ENCODE results near the gene CXCR1. TPM values are rescaled to one million over a fixed set of nuclear protein-coding genes. Genes with fewer than 3 reads are reported as not detected.

The CXCR1 gene
- total and polyA plus RNA-seq, 11 donors, result 0.08 to 1.9 (median 0.47) TPM

DNA sequence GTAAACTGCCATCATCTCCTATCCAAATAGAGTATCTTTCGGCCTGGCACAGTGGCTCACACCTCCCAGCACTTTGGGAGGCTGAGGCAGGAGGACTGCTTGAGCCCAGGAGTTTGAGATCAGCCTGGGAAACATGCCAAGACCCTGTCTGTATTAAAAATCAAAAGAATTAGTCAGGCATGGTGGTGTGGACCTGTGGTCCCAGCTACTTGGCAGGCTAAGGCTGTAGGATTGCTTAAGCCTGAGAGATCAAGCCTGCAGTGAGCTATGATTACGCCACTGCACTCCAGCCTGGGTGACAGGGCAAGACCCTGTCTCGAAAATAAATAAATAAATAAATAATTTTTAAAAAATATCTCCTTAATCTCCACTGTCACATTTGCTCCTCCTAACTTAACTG, 35.5 kb upstream of the CXCR1 start:
- WGBS, 4 donors, result 86 to 90% (median 87%) methylated on average over 3 of the region's 3 CpGs
- DNase-seq, result no peak
- no peaks in the 10 kb centered on the region for H3K36me3 ChIP-seq
- ATAC-seq, result no peak
- no peak overlapping the region for H3K4me3 ChIP-seq
- H3K27me3 ChIP-seq, result peaks cover 0 to 3% (median 0%) of the 10 kb centered on the region in 9 donors
- H3K9me3 ChIP-seq, result no peaks in the 10 kb centered on the region
- H3K27ac ChIP-seq, result no peak overlapping the region
- TF ChIP-seq, protein P1, sequence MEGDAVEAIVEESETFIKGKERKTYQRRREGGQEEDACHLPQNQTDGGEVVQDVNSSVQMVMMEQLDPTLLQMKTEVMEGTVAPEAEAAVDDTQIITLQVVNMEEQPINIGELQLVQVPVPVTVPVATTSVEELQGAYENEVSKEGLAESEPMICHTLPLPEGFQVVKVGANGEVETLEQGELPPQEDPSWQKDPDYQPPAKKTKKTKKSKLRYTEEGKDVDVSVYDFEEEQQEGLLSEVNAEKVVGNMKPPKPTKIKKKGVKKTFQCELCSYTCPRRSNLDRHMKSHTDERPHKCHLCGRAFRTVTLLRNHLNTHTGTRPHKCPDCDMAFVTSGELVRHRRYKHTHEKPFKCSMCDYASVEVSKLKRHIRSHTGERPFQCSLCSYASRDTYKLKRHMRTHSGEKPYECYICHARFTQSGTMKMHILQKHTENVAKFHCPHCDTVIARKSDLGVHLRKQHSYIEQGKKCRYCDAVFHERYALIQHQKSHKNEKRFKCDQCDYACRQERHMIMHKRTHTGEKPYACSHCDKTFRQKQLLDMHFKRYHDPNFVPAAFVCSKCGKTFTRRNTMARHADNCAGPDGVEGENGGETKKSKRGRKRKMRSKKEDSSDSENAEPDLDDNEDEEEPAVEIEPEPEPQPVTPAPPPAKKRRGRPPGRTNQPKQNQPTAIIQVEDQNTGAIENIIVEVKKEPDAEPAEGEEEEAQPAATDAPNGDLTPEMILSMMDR (IDR thresholded peaks at IDR 0.05), result no peak
- no peak for TF ChIP-seq POLR2A (IDR thresholded peaks at IDR 0.05)
- intact Hi-C loops (cut with DNase I), result no loop called here
- H3K4me1 ChIP-seq, result no peaks in the 10 kb centered on the region

DNA sequence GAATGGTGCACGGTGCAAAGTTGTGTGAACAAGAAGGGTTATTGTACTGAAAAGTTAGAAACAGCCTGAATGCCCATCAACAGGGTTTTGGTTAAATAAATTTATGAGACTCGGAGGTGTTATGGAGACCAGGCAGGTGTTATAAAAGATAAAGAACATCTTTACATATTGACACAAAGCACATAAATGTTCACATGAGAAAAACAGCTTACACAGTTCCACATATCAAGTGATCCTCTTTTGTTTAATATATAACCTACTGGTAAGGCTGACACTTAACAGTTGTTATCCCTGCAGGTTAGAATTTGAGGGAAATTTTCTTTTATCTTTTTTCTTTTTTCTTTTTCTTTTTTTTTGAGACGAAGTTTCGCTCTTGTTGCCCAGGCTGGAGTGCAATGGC, 30.2 kb upstream of the CXCR1 start:
- 79 to 90% (median 82%) methylated on average over 4 of the region's 4 CpGs for WGBS, 4 donors
- DNase-seq (no peak), ATAC-seq (no peak)
- Histone ChIP-seq H3K4me3 (no peak overlapping the region), H3K36me3 (no peaks in the 10 kb centered on the region), H3K9me3 (no peaks in the 10 kb centered on the region), H3K27me3 (peaks cover 0 to 3% (median 0%) of the 10 kb centered on the region in 9 donors), H3K27ac (no peak overlapping the region), H3K4me1 (no peaks in the 10 kb centered on the region)
- TF ChIP-seq, protein P1 (IDR thresholded peaks at IDR 0.05), result no peak
- TF ChIP-seq POLR2A (IDR thresholded peaks at IDR 0.05), result no peak
- intact Hi-C loops (cut with DNase I), result no loop called here

DNA sequence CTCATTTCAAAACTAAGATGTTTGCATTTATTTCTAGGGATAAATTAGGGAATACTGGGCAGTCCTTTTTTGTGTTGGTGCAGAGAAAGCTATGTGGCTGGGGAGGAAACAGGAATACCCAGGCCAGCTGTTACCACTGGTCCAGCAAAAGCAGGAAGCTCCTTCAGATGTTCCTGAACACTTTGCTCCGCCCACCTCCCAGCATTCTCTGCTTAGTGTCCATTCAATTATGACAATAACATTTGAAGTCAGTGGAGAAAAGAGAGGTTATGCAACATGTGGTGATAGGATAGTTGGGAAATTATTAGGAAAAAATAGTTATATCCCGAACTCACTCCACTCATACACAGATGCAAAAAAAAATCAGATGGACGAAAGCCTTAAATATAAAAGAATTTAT, 28.1 kb upstream of the CXCR1 start:
- Histone ChIP-seq H3K9me3 (no peaks in the 10 kb centered on the region), H3K4me1 (no peaks in the 10 kb centered on the region), H3K27ac (no peak overlapping the region), H3K36me3 (no peaks in the 10 kb centered on the region), H3K4me3 (no peak overlapping the region), H3K27me3 (peaks cover 0 to 3% (median 0%) of the 10 kb centered on the region in 9 donors)
- 87 to 94% (median 91%) methylated on average over 3 of the region's 3 CpGs for WGBS, 4 donors
- TF ChIP-seq POLR2A (IDR thresholded peaks at IDR 0.05), result no peak
- TF ChIP-seq, protein P1 (IDR thresholded peaks at IDR 0.05), result no peak
- DNase-seq (no peak), ATAC-seq (no peak)
- intact Hi-C loops (cut with DNase I), result no loop called here

DNA sequence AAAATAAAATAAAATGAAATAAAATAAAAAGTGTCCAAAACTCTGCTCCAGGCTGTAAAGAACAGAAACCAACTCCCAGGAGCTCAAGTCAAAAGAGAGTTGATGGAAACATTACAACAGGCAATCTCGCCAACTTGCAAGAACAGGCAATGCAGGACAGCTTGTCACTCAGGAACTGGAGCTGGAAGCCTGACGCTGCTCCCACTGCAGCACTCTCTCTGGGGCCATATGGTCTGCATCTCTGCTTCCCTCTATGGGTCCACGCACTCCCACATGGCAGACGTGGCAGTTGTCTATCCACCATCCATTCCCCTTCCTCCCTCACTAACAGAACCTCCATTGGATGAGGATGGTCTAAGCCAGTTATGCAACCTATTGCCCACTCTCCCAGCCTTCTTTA, 26.9 kb upstream of the CXCR1 start:
- intact Hi-C loops (cut with DNase I), result no loop called here
- Histone ChIP-seq H3K27me3 (no peaks in the 10 kb centered on the region), H3K27ac (no peak overlapping the region), H3K9me3 (no peaks in the 10 kb centered on the region), H3K36me3 (no peaks in the 10 kb centered on the region), H3K4me1 (no peaks in the 10 kb centered on the region), H3K4me3 (no peak overlapping the region)
- WGBS, 4 donors, result 79 to 82% (median 79%) methylated on average over 4 of the region's 4 CpGs
- TF ChIP-seq POLR2A (IDR thresholded peaks at IDR 0.05), result no peak
- TF ChIP-seq, protein P1 (IDR thresholded peaks at IDR 0.05), result no peak
- ATAC-seq (no peak), DNase-seq (no peak)
